ENCODE data around the gene TCF15.

GRCh38 chr20:607476-607875, 2.6 kb downstream of the TCF15 start:
- TF ChIP-seq, protein P1, sequence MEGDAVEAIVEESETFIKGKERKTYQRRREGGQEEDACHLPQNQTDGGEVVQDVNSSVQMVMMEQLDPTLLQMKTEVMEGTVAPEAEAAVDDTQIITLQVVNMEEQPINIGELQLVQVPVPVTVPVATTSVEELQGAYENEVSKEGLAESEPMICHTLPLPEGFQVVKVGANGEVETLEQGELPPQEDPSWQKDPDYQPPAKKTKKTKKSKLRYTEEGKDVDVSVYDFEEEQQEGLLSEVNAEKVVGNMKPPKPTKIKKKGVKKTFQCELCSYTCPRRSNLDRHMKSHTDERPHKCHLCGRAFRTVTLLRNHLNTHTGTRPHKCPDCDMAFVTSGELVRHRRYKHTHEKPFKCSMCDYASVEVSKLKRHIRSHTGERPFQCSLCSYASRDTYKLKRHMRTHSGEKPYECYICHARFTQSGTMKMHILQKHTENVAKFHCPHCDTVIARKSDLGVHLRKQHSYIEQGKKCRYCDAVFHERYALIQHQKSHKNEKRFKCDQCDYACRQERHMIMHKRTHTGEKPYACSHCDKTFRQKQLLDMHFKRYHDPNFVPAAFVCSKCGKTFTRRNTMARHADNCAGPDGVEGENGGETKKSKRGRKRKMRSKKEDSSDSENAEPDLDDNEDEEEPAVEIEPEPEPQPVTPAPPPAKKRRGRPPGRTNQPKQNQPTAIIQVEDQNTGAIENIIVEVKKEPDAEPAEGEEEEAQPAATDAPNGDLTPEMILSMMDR (conservative IDR thresholded peaks at IDR 0.05) = no peak
- TF ChIP-seq EZH2 (IDR thresholded peaks at IDR 0.05; ENCODE audit: low read depth) = no peak
